Measurements from ENCODE around the gene KRT86.

Gene KRT86

DNA sequence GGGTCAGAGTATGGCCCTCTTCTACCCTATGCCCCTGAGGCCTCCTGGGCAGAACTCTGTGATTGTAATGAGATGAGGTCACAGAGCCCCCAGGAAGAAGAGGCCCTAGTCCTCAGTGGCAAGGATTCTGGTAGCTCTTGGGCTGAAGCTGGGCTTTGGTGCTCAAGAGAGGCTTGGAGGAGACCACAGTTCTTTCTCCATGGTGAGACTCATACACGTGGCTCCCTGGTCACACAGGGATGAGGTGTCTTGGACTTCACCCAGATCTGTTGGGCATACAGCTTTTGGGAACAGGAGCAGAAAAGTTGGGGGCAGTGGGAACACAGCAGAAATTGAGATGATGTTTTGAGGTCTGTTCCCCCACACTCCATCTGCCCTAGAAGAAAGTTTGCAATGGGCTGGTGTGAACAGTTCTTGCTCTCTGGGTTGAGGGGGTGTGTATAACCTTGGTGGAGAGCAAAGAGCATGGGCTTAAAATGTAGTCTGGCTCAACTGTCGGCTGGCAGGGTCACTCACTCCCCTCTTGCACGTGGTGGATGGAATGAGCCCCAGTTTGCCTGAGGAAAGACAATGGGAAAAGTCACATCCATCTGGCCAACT is at the start of gene KRT86:
Gene KRT86 (plus strand): TSS at position 125 of the 600 bp plus-strand sequence. CDS start 27,272 bp downstream, outside the sequence.
- no peaks in the 10 kb centered on the region for H3K36me3 ChIP-seq (ENCODE audit: insufficient read depth, low read length)
- no peak within 1 kb of the TSS for H3K9ac ChIP-seq (ENCODE audit: low read depth, low read length)
- no peaks in the 10 kb centered on the region for H3K4me1 ChIP-seq (ENCODE audit: insufficient read depth, low read length)
- H3K9me3 ChIP-seq (ENCODE audit: control insufficient read depth, insufficient read depth, low read length) = no peaks in the 10 kb centered on the region

DNA sequence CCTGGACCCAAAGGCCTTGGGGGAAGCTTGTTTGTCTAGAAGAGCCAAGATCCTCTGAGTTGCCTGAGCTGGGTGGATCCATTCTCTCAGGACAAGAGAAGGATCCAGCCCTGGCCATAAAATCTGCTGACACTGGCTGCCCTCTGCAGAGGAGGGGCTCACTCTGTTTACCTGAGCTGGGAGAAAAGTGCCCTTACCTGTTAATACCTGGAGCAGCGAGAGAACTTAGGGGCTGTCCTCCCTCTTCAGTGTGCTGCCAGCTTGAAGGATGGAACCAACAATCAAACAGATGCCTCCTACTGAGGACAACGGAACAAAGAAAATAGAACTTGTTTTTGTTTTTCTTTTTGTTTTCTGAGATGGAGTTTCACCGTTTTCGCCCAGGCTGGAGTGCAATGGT is 48.7 kb upstream of the KRT86 start:
- no peaks in the 10 kb centered on the region for H3K9me3 ChIP-seq (ENCODE audit: control insufficient read depth, insufficient read depth, low read length)
- no peak overlapping the region for H3K9ac ChIP-seq (ENCODE audit: low read depth, low read length)
- H3K4me1 ChIP-seq (ENCODE audit: insufficient read depth, low read length) = peaks cover 3% of the 10 kb centered on the region; the same call in 1 of the 2 replicates
- H3K36me3 ChIP-seq (ENCODE audit: insufficient read depth, low read length) = no peaks in the 10 kb centered on the region

DNA sequence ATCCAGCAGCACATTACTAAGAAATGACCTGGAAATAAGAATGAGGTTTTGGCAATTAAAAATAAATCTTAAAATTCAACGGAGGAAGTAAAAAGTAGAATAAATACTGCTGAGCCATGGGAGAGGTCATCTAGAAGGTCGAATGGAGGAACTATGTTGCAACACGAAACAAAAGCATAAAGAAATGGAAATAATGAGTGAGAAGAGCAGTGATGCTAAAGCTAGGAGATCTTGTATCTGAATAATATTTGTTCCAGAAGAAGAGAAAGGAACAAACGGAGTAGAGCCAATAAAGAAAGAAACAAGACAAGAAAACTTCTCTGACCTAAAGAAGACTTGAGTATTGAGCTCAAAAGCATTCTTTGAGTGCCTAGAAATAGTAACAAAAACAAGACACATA is 48.0 kb upstream of the KRT86 start:
- Histone ChIP-seq H3K9me3 (ENCODE audit: control insufficient read depth, insufficient read depth, low read length) (no peaks in the 10 kb centered on the region), H3K4me1 (ENCODE audit: insufficient read depth, low read length) (peaks cover 10% of the 10 kb centered on the region), H3K9ac (ENCODE audit: low read depth, low read length) (no peak overlapping the region), H3K36me3 (ENCODE audit: insufficient read depth, low read length) (no peaks in the 10 kb centered on the region)

DNA sequence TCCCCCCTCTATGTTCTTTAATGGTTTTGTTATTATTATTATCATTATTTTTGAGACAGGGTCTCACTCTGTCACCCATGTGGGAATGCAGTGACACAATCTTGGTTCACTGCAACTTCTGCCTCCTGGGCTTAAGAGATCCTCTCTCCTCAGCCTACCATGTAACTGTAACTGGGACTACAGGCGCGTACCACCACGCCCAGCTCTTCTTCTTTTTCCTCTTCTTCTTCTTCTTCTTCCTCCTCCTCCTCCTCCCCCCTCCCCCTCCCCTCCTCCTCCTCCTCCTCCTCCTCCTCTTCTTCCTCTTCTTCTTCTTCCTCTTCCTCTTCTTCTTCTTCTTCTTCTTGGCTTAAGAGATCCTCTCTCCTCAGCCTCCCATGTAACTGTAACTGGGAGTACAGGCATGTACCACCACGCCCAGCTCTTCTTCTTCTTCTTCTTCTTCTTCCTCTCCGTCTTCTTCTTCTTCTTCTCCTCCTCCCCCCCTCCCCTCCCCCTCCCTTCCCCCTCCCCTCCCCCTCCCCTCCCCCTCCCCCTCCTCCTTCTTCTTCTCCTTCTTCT is 46.8 kb upstream of the KRT86 start:
- H3K9ac ChIP-seq (ENCODE audit: low read depth, low read length) = no peak overlapping the region
- H3K36me3 ChIP-seq (ENCODE audit: insufficient read depth, low read length) = no peaks in the 10 kb centered on the region
- H3K4me1 ChIP-seq (ENCODE audit: insufficient read depth, low read length) = peaks cover 20% of the 10 kb centered on the region
- H3K9me3 ChIP-seq (ENCODE audit: control insufficient read depth, insufficient read depth, low read length) = no peaks in the 10 kb centered on the region

DNA sequence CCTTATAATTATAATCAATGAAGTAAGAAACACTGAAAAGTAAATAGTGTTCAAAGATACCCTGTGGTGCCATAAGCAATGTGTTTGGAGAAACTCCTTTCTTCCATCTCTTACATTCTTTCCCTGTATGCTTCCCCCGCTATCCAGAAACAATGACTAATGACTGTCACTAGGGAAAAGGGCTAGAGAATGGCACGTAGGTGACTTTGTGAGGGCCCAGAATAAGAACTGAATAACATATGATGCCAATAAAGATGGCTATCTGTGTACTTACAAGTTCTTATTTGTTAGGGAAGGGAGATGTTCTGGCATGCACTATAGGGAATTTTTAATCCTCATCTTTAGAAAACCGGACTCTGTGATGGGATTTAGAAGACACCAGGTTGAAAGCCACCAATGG is 46.1 kb upstream of the KRT86 start:
- H3K36me3 ChIP-seq (ENCODE audit: insufficient read depth, low read length) = no peaks in the 10 kb centered on the region
- peaks cover 20% of the 10 kb centered on the region for H3K4me1 ChIP-seq (ENCODE audit: insufficient read depth, low read length)
- no peaks in the 10 kb centered on the region for H3K9me3 ChIP-seq (ENCODE audit: control insufficient read depth, insufficient read depth, low read length)
- H3K9ac ChIP-seq (ENCODE audit: low read depth, low read length) = no peak overlapping the region

DNA sequence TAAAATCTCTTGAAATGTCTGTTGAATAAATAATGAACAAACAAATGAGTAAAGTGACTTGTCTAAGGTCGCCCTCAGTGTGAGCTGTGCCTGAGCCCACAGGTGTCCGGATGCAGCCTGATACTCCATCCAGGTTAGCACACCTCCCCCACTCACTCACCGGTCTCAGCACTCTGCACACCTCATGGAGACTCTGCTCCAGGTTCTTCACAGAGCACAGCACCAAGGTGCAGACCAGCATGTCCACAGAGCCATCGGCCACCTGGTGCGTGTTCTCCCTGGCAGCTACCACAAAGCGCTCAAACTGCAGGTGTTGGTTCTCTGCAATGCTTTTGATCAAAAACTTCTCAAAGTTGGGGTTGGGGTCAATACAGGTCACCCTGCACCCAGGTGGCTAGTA is 45.5 kb upstream of the KRT86 start:
- peaks cover 20% of the 10 kb centered on the region for H3K4me1 ChIP-seq (ENCODE audit: insufficient read depth, low read length)
- no peaks in the 10 kb centered on the region for H3K9me3 ChIP-seq (ENCODE audit: control insufficient read depth, insufficient read depth, low read length)

DNA sequence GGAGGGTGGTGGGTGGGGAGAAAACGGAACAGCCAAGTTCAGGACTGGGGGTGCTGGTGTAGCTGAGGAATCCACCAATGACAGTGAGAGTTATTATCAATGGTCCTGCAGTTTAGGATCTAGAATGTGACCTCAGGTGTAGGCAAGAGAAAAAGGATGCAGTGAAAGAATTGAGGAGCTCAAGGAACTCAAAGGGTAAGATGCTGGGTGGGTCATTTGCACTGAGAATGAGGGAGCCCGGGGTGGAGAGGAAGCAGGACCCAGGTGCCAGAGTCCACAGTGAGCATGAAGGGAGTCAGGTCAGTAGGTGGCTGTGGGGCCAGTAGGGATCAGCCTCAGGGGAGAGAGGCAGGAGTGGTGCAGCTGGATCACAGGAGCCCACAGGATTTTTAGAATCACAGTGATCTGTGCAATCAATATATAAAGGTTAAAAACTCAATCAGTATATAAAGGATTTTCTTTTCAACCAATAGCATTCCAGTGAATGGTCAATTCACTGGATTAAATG is 44.6 kb upstream of the KRT86 start:
- no peaks in the 10 kb centered on the region for H3K36me3 ChIP-seq (ENCODE audit: insufficient read depth, low read length)
- peaks cover 20% of the 10 kb centered on the region for H3K4me1 ChIP-seq (ENCODE audit: insufficient read depth, low read length)
- H3K9me3 ChIP-seq (ENCODE audit: control insufficient read depth, insufficient read depth, low read length) = no peaks in the 10 kb centered on the region
- H3K9ac ChIP-seq (ENCODE audit: low read depth, low read length) = no peak overlapping the region

More for the DNA sequence above, 45.5 kb upstream of the KRT86 start:
- no peaks in the 10 kb centered on the region for H3K36me3 ChIP-seq (ENCODE audit: insufficient read depth, low read length)
- no peak overlapping the region for H3K9ac ChIP-seq (ENCODE audit: low read depth, low read length)

DNA sequence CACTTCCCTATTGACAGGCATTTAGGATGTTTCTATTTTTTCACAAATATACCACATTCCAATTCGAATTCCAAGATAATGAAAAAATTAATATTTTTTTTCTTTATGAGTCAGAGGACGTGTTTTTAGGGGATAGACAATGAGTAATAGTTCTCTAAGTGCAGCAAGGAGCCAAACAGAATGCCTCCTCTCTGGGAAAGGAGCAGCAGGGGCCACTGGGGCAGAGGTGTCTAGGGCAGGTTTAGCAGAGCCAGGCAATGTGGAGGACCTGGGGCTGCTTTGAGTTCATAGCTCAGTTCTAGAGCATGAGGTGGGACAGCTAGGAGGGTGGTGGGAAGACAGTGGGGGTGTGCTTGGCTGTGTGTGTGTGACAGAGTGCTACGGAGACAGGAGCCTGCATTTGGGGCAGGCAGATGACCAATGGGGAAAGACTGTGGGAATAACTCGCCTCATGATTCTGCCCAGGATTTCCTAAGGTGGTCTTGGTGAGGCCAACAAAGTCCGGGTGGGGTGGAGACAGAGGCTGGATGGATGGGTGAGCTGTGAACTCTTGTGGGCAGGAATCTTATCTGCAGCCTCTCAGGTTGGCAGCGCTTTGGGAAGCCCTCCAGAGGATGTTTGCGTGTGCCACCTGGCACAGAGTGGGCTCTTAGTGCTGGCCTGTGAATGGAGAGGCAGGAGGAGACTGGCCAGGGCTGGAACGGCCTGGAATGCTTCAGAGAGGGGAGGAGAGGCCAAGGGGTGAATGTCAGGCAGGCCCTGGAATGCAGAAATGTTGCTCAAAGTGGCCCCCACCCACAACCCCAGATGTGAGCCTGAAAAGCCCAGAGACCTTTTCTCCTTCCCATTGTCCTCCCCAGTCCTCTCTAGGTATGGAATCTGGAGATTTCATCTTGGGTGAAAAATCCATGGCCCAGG is 43.8 kb upstream of the KRT86 start:
- Histone ChIP-seq H3K9ac (ENCODE audit: low read depth, low read length) (no peak overlapping the region), H3K4me1 (ENCODE audit: insufficient read depth, low read length) (peaks cover 20% of the 10 kb centered on the region), H3K36me3 (ENCODE audit: insufficient read depth, low read length) (no peaks in the 10 kb centered on the region), H3K9me3 (ENCODE audit: control insufficient read depth, insufficient read depth, low read length) (no peaks in the 10 kb centered on the region)

DNA sequence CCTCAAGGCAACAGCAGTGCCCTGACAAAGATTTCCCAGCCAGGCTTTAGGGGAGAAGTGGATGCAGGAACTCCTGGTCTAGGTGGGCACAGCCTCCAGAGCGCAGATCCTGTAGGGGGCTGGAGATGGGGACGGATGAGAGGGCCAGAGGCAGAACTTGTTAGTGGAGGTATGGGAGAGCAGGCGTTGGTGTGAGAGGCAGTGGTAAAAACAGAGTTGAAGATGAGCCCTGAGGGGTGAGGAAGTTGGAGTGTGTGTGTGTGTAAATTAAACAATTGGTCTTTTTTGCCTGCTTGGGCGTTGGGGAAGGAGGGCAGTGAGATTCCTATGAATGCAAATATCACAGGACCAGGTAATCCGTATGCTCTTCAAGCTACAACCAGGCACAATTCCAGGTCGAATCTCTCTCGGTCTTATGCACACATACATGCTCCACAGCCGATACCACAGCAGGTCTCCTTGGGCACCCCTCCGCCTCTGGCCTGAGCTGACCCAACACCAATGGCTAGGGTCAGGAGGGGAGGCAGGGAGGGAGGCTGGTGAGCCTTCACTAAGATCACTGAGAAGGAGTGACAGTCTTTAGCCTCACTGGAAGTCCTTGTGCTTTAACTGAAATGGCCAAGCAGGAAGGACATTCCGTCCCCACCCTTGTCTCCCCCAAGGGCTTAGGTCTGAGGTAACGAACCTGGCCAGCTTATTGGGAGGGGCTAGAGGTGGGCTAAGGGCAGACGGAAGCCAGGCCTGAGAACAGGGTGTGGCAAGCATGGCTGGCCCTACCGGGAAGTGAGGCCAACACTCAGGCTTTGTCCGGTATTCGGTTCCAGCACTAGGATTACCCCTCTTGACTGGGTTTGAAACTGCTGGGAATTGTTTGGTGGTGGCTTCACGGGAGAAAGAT is 42.9 kb upstream of the KRT86 start:
- peaks cover 20% of the 10 kb centered on the region for H3K4me1 ChIP-seq (ENCODE audit: insufficient read depth, low read length)
- no peaks in the 10 kb centered on the region for H3K36me3 ChIP-seq (ENCODE audit: insufficient read depth, low read length)
- H3K9me3 ChIP-seq (ENCODE audit: control insufficient read depth, insufficient read depth, low read length) = no peaks in the 10 kb centered on the region
- no peak overlapping the region for H3K9ac ChIP-seq (ENCODE audit: low read depth, low read length)

DNA sequence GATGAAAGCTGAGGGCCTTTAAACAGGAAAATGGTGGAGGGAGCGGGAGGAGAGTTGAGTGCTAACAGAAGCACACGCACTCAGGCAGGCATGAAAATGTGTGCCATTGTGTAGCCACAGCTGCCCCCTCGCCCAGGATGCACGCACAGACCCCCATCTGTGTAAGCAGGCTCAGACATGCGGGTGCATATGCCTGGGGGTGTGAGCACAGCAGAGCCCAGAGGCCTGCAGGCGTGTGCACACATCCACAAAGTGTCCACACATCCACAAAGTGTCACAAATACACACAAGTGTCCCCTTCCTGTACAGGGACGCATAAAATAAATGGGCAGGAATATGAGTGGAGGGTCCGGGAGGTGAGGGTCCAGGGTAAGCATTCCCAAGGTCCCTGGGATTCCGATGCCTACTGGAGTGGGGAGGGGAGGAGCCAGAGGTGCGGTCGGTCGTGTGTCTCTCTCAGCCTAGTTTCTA is 42.2 kb upstream of the KRT86 start:
- H3K9ac ChIP-seq (ENCODE audit: low read depth, low read length) = peak overlapping the region; percentile 39; the same call in 1 of the 2 replicates
- no peaks in the 10 kb centered on the region for H3K9me3 ChIP-seq (ENCODE audit: control insufficient read depth, insufficient read depth, low read length)
- H3K4me1 ChIP-seq (ENCODE audit: insufficient read depth, low read length) = peaks cover 20% of the 10 kb centered on the region

DNA sequence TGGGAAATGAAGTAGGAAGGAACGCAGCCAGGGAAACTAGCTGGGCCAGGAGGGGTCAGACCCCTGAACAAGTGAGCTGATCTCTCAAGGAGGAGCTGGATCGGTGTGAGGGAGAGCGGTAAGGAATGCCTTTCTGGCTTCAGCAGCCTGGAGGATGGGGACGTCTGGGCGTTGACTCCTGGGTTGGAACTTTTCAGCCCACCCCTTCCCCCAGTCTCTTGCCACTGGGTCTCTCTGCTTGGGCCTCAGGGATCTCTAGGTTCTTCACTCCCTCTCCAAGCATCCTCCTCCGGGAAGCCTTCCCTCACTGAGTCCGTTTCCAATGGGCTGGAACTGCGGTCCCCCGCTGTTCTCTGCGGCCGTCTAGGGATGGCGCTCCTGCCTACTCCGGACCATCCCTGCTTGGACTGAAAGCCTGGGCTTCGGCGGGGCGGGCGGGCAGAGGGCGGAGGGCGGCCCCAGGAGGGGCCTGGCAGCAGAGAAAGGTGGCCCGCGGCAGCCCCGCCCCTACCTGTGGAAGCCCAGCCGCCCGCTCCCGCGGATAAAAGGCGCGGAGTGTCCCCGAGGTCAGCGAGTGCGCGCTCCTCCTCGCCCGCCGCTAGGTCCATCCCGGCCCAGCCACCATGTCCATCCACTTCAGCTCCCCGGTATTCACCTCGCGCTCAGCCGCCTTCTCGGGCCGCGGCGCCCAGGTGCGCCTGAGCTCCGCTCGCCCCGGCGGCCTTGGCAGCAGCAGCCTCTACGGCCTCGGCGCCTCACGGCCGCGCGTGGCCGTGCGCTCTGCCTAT is 41.6 kb upstream of the KRT86 start, which contains the start of gene KRT7:
Gene KRT7 (plus strand): TSS at position 570 of the 788 bp plus-strand sequence. CDS start 54 bp downstream, at position 624.
- Histone ChIP-seq H3K9ac (ENCODE audit: low read depth, low read length) (peak within 1 kb of the TSS; percentile 39; the same call in 1 of the 2 replicates), H3K9me3 (ENCODE audit: control insufficient read depth, insufficient read depth, low read length) (no peaks in the 10 kb centered on the region), H3K4me1 (ENCODE audit: insufficient read depth, low read length) (peaks cover 25% of the 10 kb centered on the region), H3K36me3 (ENCODE audit: insufficient read depth, low read length) (no peaks in the 10 kb centered on the region)

More for the DNA sequence above, 42.2 kb upstream of the KRT86 start:
- H3K36me3 ChIP-seq (ENCODE audit: insufficient read depth, low read length) = no peaks in the 10 kb centered on the region

DNA sequence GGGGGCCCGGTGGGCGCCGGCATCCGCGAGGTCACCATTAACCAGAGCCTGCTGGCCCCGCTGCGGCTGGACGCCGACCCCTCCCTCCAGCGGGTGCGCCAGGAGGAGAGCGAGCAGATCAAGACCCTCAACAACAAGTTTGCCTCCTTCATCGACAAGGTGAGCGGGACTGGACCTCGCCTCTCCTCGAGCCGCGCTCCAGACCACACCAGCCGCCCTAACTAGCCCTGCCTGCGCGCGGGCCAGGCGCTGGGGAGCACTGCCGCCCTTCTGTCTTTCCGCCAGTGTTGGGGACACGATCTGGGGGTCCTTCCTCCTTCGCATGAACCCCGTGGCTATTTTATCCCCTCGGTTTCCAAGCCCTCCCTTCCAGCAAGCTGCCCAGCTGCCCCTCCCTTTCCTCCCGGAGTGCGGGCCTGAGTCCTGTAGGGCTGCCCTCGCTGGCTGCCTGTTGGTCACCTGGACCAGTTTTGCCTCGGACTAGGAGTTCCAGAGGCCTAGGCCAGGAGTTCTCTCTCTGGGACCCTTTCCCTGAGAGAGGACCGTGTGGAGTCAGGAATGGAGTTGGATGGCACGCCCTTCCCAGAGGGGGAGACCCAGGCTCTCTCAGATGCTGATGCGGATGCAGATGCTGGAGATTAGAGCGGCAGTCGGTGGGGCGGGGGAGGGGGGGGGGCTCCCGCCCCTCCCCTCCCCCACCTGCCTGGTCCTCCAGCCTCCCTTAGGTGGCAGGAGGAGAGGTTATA is 40.8 kb upstream of the KRT86 start:
- H3K36me3 ChIP-seq (ENCODE audit: insufficient read depth, low read length) = no peaks in the 10 kb centered on the region
- peaks cover 25% of the 10 kb centered on the region for H3K4me1 ChIP-seq (ENCODE audit: insufficient read depth, low read length)
- H3K9ac ChIP-seq (ENCODE audit: low read depth, low read length) = peak overlapping the region; percentile 39; the same call in 1 of the 2 replicates
- no peaks in the 10 kb centered on the region for H3K9me3 ChIP-seq (ENCODE audit: control insufficient read depth, insufficient read depth, low read length)

Data from ES-I3 (cell line).